Neural crest cell (in vitro differentiated cells): ENCODE measurements around the gene OR5D13. TPM values are rescaled to one million over a fixed set of nuclear protein-coding genes. Genes with fewer than 3 reads are reported as not detected.

ENCODE experiments used
- DNase-seq: peaks from one replicate; pipeline ENCODE4 v3.0.0; 2021; ENCODE audit warnings: low read depth, mixed read lengths, low spot score
- H3K27ac Mint-ChIP-seq: one replicate; pipeline ENCODE4 v1.8.0; 2021; ENCODE audit warnings: mild to moderate bottlenecking, mixed read lengths; ENCODE audit not compliant: unreplicated experiment
- H3K27me3 Mint-ChIP-seq: 2 replicates; pipeline ENCODE4 v1.8.0; 2021; ENCODE audit warnings: low read depth, mild to moderate bottlenecking, mixed read lengths
- H3K36me3 Mint-ChIP-seq: 2 replicates; pipeline ENCODE4 v1.8.0; 2021; ENCODE audit warnings: low read depth, mild to moderate bottlenecking, mixed read lengths
- H3K4me1 Mint-ChIP-seq: 2 replicates; pipeline ENCODE4 v1.8.0; 2021; ENCODE audit warnings: mixed read lengths
- H3K4me3 Mint-ChIP-seq: one replicate; pipeline ENCODE4 v1.8.0; 2021; ENCODE audit warnings: mild to moderate bottlenecking, mixed read lengths
- H3K9me3 Mint-ChIP-seq: 2 replicates; pipeline ENCODE4 v1.8.0; 2021; ENCODE audit warnings: mixed read lengths
- CTCF ChIP-seq: fragments of 200-600 bp; sonication (generic); conservative IDR thresholded peaks from 2 replicates; pipeline ENCODE4 v1.5.0; 2021; ENCODE audit warnings: antibody characterized with exemption, mild to moderate bottlenecking
- total RNA-seq: library from RNA; stranded (reverse); gene quantifications from 2 replicates; pipeline ENCODE4 v1.2.1, GENCODE V29; 2021

The OR5D13 gene
- total RNA-seq, 1 donor from 2014 or later, result not detected

GRCh38 chr11:55795256-55795655, 22.0 kb downstream of the OR5D13 start, which contains the start of gene OR5D14:
Gene OR5D14, plus strand, starts transcription at chr11:55795556. Its CDS starts 0 bp downstream, at chr11:55795556.
- no peak within 1 kb of the TSS for H3K4me3 Mint-ChIP-seq
- no peaks in the 10 kb centered on the region for H3K27me3 Mint-ChIP-seq
- H3K4me1 Mint-ChIP-seq, result no peaks in the 10 kb centered on the region
- H3K27ac Mint-ChIP-seq, result no peak within 1 kb of the TSS
- H3K36me3 Mint-ChIP-seq, result peaks cover 6% of the 10 kb centered on the region
- no peak for DNase-seq
- TF ChIP-seq CTCF, result no peak
- H3K9me3 Mint-ChIP-seq, result peaks cover 17% of the 10 kb centered on the region

GRCh38 chr11:55806248-55806647, 33.0 kb downstream of the OR5D13 start:
- no peaks in the 10 kb centered on the region for H3K36me3 Mint-ChIP-seq
- no peaks in the 10 kb centered on the region for H3K27me3 Mint-ChIP-seq

GRCh38 chr11:55811067-55811466, 37.8 kb downstream of the OR5D13 start, which contains the start of gene OR5L1:
Gene OR5L1, plus strand, starts transcription at chr11:55811367. Its CDS starts 100 bp downstream, at chr11:55811467.
- no peaks in the 10 kb centered on the region for H3K4me1 Mint-ChIP-seq
- H3K36me3 Mint-ChIP-seq, result peaks cover 8% of the 10 kb centered on the region
- TF ChIP-seq CTCF, result no peak
- peaks cover 24% of the 10 kb centered on the region for H3K9me3 Mint-ChIP-seq
- no peak within 1 kb of the TSS for H3K4me3 Mint-ChIP-seq
- no peak for DNase-seq
- no peaks in the 10 kb centered on the region for H3K27me3 Mint-ChIP-seq
- H3K27ac Mint-ChIP-seq, result no peak within 1 kb of the TSS

More at GRCh38 chr11:55806248-55806647, 33.0 kb downstream of the OR5D13 start:
- Mint-ChIP-seq H3K9me3 (peaks cover 24% of the 10 kb centered on the region), H3K4me3 (no peak overlapping the region), H3K4me1 (no peaks in the 10 kb centered on the region), H3K27ac (no peak overlapping the region)
- no peak for TF ChIP-seq CTCF
- no peak for DNase-seq

GRCh38 chr11:55819330-55819729, 46.1 kb downstream of the OR5D13 start, which contains the start of gene OR5D18:
Gene OR5D18, plus strand, starts transcription at chr11:55819630. Its CDS starts 0 bp downstream, at chr11:55819630.
- no peak for TF ChIP-seq CTCF
- H3K27me3 Mint-ChIP-seq, result no peaks in the 10 kb centered on the region
- no peak within 1 kb of the TSS for H3K27ac Mint-ChIP-seq
- H3K9me3 Mint-ChIP-seq, result peaks cover 32% of the 10 kb centered on the region
- H3K4me3 Mint-ChIP-seq, result no peak within 1 kb of the TSS
- H3K36me3 Mint-ChIP-seq, result peaks cover 10% of the 10 kb centered on the region
- no peak for DNase-seq
- no peaks in the 10 kb centered on the region for H3K4me1 Mint-ChIP-seq

Other genes starting within 250 kb of the OR5D13 start
- not detected in 2 replicates for gene OR4C15, start 219.0 kb upstream of the OR5D13 start, total RNA-seq
- gene OR4C16, start 201.3 kb upstream of the OR5D13 start, total RNA-seq, result not detected in 2 replicates
- gene OR4C11, start 165.8 kb upstream of the OR5D13 start, total RNA-seq, result not detected in 2 replicates
- not detected in 2 replicates for gene OR4P4, start 138.3 kb upstream of the OR5D13 start, total RNA-seq
- gene OR4S2, start 125.1 kb upstream of the OR5D13 start, total RNA-seq, result not detected in 2 replicates
- gene OR4C6, start 111.2 kb upstream of the OR5D13 start, total RNA-seq, result not detected in 2 replicates
- not detected in 2 replicates for gene OR5D14, start 22.1 kb downstream of the OR5D13 start, total RNA-seq
- not detected in 2 replicates for gene OR5L1, start 37.9 kb downstream of the OR5D13 start, total RNA-seq
- gene OR5D18, start 46.2 kb downstream of the OR5D13 start, total RNA-seq, result not detected in 2 replicates
- gene OR5L2, start 53.8 kb downstream of the OR5D13 start, total RNA-seq, result not detected in 2 replicates
- gene OR5D16, start 65.3 kb downstream of the OR5D13 start, total RNA-seq, result not detected in 2 replicates
- gene TRIM51, start 109.9 kb downstream of the OR5D13 start, total RNA-seq, result not detected in 2 replicates
- gene OR5W2, start 141.1 kb downstream of the OR5D13 start, total RNA-seq, result not detected in 2 replicates
- gene OR5I1, start 163.0 kb downstream of the OR5D13 start, total RNA-seq, result not detected in 2 replicates
- 0.09 TPM in 1 of 2 replicates, not detected in the other for gene OR10AG1, start 196.5 kb downstream of the OR5D13 start, total RNA-seq
- gene OR5F1, start 221.2 kb downstream of the OR5D13 start, total RNA-seq, result not detected in 2 replicates